Activated T-helper 17 cell treated with anti-CD3 and anti-CD28 coated beads, Interleukin-2, amount 50 U/mL, for 72 hours (primary cell): ENCODE results near the gene FN3KRP. TPM values are rescaled to one million over a fixed set of nuclear protein-coding genes. Genes with fewer than 3 reads are reported as not detected.
"Not testable (repeated sequence)": the region's sequence is repeated elsewhere in the genome, so short reads cannot be mapped to it uniquely, and the experiment has no call there.

Source experiments
- ATAC-seq: fragments of 150-1000 bp; cut with Tn5 transposase; replicated peaks from 2 replicates; pipeline ENCODE4 v1.10.0; 2021; ENCODE audit warnings: mild to moderate bottlenecking, moderate library complexity
- H3K27ac Mint-ChIP-seq: one replicate; pipeline ENCODE4 v1.8.0; 2022; ENCODE audit warnings: mixed read lengths
- H3K27me3 Mint-ChIP-seq: one replicate; pipeline ENCODE4 v1.8.0; 2022; ENCODE audit warnings: mixed read lengths
- H3K36me3 Mint-ChIP-seq: one replicate; pipeline ENCODE4 v1.8.0; 2022; ENCODE audit warnings: low read depth, mild to moderate bottlenecking, mixed read lengths
- H3K4me1 Mint-ChIP-seq: one replicate; pipeline ENCODE4 v1.8.0; 2022; ENCODE audit warnings: mixed read lengths
- H3K4me3 Mint-ChIP-seq: one replicate; pipeline ENCODE4 v1.8.0; 2022; ENCODE audit warnings: mild to moderate bottlenecking, mixed read lengths
- H3K9me3 Mint-ChIP-seq: one replicate; pipeline ENCODE4 v1.8.0; 2022; ENCODE audit warnings: mixed read lengths
- total RNA-seq, 2 donors: library from RNA; stranded (reverse); gene quantifications; one replicate each; pipeline ENCODE4 v1.2.3, GENCODE V29; 2022

Gene FN3KRP
- total RNA-seq, 2 donors from 2014 or later: 45.8 to 47.4 TPM

- no peak for ATAC-seq
- Mint-ChIP-seq H3K36me3 (peaks cover 45% of the 10 kb centered on the region), H3K9me3 (no peaks in the 10 kb centered on the region), H3K4me3 (no peak overlapping the region), H3K4me1 (peaks cover 7% of the 10 kb centered on the region), H3K27me3 (no peaks in the 10 kb centered on the region), H3K27ac (no peak overlapping the region)
Measured at GRCh38 chr17:82756166-82756565, 39.7 kb downstream of the FN3KRP start.

- ATAC-seq: no peak
- H3K4me3 Mint-ChIP-seq: no peak overlapping the region
Measured at GRCh38 chr17:82765371-82765770, 48.9 kb downstream of the FN3KRP start.

GRCh38 chr17:82767041-82767754 is 50.7 kb downstream of the FN3KRP start:
- ATAC-seq: no peak
- Mint-ChIP-seq H3K27me3 (no peaks in the 10 kb centered on the region), H3K9me3 (no peaks in the 10 kb centered on the region), H3K4me1 (peaks cover 6% of the 10 kb centered on the region), H3K4me3 (no peak overlapping the region), H3K27ac (no peak overlapping the region), H3K36me3 (peaks cover 89% of the 10 kb centered on the region)

More at GRCh38 chr17:82765371-82765770, 48.9 kb downstream of the FN3KRP start:
- H3K36me3 Mint-ChIP-seq: peaks cover 83% of the 10 kb centered on the region
- peak overlapping the region; percentile 29 for H3K27ac Mint-ChIP-seq
- H3K4me1 Mint-ChIP-seq: peaks cover 6% of the 10 kb centered on the region
- H3K27me3 Mint-ChIP-seq: no peaks in the 10 kb centered on the region
- no peaks in the 10 kb centered on the region for H3K9me3 Mint-ChIP-seq

- Mint-ChIP-seq H3K4me3 (no peak overlapping the region), H3K27ac (no peak overlapping the region), H3K9me3 (no peaks in the 10 kb centered on the region), H3K27me3 (no peaks in the 10 kb centered on the region), H3K4me1 (peaks cover 6% of the 10 kb centered on the region), H3K36me3 (peaks cover 93% of the 10 kb centered on the region)
- ATAC-seq: no peak
Measured at GRCh38 chr17:82769041-82769440, 52.5 kb downstream of the FN3KRP start.

GRCh38 chr17:82772026-82772425 is 55.5 kb downstream of the FN3KRP start:
- Mint-ChIP-seq H3K27ac (no peak overlapping the region), H3K4me3 (no peak overlapping the region), H3K36me3 (peaks cover 70% of the 10 kb centered on the region), H3K9me3 (no peaks in the 10 kb centered on the region), H3K4me1 (no peaks in the 10 kb centered on the region), H3K27me3 (no peaks in the 10 kb centered on the region)
- ATAC-seq: no peak

GRCh38 chr17:82774456-82774855 is 58.0 kb downstream of the FN3KRP start:
- H3K4me3 Mint-ChIP-seq, ATAC-seq, H3K27ac Mint-ChIP-seq, H3K27me3 Mint-ChIP-seq, H3K4me1 Mint-ChIP-seq, H3K9me3 Mint-ChIP-seq: not testable (repeated sequence)
- H3K36me3 Mint-ChIP-seq: peaks cover 46% of the 10 kb centered on the region

- Mint-ChIP-seq H3K27me3 (no peaks in the 10 kb centered on the region), H3K4me1 (no peaks in the 10 kb centered on the region), H3K27ac (no peak overlapping the region), H3K4me3 (no peak overlapping the region), H3K36me3 (peaks cover 38% of the 10 kb centered on the region), H3K9me3 (no peaks in the 10 kb centered on the region)
- ATAC-seq: peak; percentile 43
Measured at GRCh38 chr17:82775001-82775823, 58.7 kb downstream of the FN3KRP start.

GRCh38 chr17:82776454-82776853 is 59.9 kb downstream of the FN3KRP start:
- no peak for ATAC-seq
- Mint-ChIP-seq H3K27me3 (no peaks in the 10 kb centered on the region), H3K4me1 (no peaks in the 10 kb centered on the region), H3K9me3 (no peaks in the 10 kb centered on the region), H3K36me3 (peaks cover 26% of the 10 kb centered on the region), H3K4me3 (no peak overlapping the region), H3K27ac (no peak overlapping the region)

Other genes starting within 250 kb of the FN3KRP start
- gene FOXK2, start 197.0 kb upstream of the FN3KRP start, total RNA-seq: 10 to 100 TPM; 38.2 to 59.4 TPM
- 100 to 1,000 TPM in 1 of 2 donors, 10 to 100 TPM in 1; 66.0 to 204 TPM for gene WDR45B, start 68.3 kb upstream of the FN3KRP start, total RNA-seq
- 1 to 10 TPM; 1.1 to 2.0 TPM for gene RAB40B, start 18.0 kb upstream of the FN3KRP start, total RNA-seq
- 1 to 10 TPM; 5.3 to 6.1 TPM for gene FN3K, start 18.9 kb downstream of the FN3KRP start, total RNA-seq
- 100 to 1,000 TPM; 111 to 139 TPM for gene TBCD, start 35.4 kb downstream of the FN3KRP start, total RNA-seq
- not detected for gene ZNF750, start 123.3 kb downstream of the FN3KRP start, total RNA-seq